Medulla oblongata (tissue), 1 donor: ENCODE results near the gene LEP.
"Not testable (repeated sequence)": the region's sequence is repeated elsewhere in the genome, so short reads cannot be mapped to it uniquely, and the experiment has no call there.

Experiments
- DNase-seq: peaks from one replicate; pipeline ENCODE4 v3.0.0-alpha.2; 2015; ENCODE audit errors: extremely low spot score

The LEP gene

DNA sequence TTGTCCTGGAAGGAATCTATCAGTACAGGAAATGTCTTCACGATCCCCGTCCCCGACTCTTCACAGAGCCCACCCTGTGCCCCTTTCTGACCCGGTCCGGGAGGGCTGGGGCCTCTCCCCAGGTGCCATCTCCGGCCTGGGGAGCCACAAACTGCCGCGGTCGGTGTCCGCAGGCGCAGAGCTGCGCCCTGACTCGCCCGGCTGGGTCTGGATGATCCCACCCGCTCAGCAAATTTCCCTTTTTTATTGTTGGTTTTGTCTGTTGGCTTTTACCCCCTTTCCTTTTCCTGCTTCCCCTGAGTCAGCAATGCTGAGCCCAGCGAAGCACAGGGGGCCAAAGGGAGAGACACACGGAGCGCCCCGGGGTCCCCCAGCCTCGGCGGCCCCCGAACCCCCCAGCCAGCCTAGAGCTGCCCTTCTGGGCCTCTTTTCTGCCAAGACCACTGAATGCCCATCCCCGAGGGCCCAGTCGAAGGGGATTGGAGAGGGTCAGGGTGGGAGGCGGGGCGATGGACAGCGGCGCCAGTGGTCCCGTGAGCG is 30.9 kb downstream of the LEP start:
- no peak for DNase-seq

- no peak for DNase-seq
Measured at GRCh38 chr7:128274246-128274883, 33.3 kb downstream of the LEP start.

GRCh38 chr7:128274884-128275603 is 34.0 kb downstream of the LEP start:
- no peak for DNase-seq

GRCh38 chr7:128275681-128276080 is 34.6 kb downstream of the LEP start:
- DNase-seq: no peak

DNA sequence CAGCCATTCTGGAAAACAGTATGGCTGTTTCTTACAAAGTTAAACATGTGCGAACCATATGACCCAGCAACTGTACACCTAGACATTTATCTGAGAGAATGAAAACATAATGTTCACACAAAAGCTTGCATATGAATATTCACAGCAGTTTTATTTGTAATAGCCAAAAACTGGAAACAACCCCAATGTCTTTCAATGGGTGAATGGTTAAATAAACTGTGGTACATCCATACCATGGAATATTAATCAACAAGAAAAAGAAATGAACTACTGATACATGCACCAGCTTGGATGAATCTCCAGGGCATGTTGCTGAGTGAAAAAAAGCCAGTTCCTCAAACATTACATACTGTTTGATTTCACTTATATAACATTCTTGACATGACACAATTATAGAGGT is 37.3 kb downstream of the LEP start:
- no peak for DNase-seq

DNA sequence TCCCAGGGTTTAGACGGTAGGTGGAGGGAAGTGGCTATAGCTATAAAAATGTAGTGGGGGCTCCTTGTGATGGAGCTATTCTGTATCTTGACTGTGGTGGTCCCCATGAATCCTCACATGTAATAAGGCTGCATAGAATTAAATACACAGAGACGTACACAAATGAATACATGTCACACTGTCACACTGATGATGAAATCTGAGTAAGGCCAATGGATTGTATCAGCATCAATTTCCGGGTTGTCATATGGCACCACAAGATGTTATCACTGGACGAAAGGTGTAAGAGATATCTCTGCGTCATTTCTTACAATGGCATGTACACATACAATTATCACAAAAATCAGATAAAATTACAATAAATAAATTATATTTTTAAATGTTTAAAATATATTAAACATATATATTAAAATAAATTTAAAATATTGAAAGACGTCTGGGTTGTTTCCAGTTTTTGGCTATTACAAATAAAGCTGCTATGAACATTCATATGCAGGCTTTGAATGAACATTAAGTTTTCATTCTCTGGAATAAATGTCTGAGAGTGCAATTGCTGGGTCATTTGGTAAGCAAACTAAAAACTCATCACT is 38.1 kb downstream of the LEP start:
- DNase-seq: no peak

DNA sequence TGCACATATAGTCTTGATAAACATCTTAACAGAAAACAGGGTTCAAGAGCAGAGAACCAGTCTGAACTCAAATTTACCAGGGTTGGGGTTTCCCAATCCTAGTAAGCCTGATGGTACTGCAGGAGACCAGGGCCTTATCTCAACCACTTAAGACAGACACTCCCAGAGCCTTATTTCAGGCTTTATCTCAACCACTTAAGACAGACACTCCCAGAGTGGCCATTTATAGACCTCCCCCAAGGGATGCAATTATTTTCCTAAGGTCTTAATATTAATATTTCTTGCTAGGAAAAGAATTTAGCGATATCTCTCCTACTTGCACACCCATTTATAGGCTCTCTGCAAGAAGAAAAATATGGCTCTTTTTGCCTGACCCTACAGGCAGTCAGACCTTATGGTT is 39.4 kb downstream of the LEP start:
- not testable (repeated sequence) for DNase-seq

- DNase-seq: peak; percentile 19
Measured at GRCh38 chr7:128281605-128282380, 40.7 kb downstream of the LEP start.

DNA sequence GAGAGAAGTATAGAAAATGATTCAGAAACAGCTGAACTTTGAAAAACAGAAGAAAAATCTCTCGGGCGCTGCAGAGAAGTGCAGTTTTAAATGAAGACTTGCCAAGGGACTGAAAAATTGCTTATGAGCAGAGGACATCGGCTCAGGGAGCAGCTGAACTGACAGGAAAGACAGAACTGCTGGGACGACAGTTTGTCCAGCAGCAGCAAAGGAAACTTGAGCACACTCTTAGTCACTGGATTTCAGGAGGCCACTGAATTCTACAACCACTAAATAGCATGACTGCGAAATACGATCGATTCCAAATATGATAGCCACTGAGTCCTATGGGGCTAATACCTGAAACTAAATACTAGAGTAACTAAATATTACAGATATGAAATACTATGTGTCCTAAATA is 43.0 kb downstream of the LEP start:
- no peak for DNase-seq

DNA sequence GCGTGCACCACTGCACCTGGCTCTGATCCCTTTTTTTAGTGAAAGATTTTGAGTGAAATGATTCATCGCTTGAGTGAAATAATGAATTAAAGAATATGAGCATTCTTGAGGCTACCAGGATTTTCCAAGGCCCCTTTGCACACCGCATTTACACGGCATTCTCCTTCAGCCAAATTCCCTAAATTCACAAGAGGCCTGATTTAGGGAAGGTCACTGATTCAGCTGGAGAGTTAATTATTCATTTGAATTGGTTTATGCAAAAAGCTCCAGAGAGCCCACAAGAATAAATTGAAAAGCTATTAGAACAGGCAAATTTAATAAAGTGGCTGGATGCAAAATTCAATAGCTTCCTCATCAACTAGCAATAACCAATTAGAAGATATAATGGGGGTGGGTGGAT is 46.5 kb downstream of the LEP start:
- no peak for DNase-seq

DNA sequence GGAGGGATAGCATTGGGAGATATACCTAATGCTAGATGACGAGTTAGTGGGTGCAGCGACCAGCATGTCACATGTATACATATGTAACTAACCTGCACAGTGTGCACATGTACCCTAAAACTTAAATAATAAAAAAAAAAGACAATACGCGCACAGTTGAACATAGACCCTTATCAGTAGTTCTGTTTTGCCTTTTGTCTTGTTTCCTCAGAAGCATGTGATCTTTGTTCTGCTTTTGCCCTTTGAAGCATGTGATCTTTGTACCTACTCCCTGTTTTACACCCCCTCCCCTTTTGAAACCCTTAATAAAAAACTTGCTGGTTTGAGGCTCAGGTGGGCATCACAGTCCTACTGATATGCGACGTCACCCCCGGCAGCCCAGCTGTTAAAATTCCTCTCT is 56.9 kb downstream of the LEP start:
- not testable (repeated sequence) for DNase-seq

- DNase-seq: no peak
Measured at GRCh38 chr7:128299109-128299607, 58.1 kb downstream of the LEP start.

DNA sequence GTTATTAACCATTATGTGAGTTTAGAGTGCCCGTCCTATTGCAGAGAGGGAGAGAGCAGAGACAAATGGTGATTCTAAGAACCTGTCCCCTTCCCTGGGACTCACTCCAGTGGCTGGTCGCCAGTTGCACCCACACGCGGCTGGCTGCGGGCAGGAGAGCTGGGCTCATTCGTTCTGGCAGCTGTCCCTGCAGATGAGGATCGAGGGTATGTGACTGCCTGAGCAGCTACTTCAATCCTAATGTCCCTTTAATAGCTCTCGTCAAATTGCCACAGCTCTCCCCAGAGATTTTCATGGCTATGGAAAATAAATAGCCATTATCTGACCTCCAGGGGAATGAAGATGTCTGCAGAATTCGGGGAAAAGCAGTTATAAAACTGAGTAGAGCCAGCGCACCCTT is 61.1 kb downstream of the LEP start:
- DNase-seq: no peak

GRCh38 chr7:128303133-128303532 is 62.1 kb downstream of the LEP start:
- DNase-seq: no peak

DNA sequence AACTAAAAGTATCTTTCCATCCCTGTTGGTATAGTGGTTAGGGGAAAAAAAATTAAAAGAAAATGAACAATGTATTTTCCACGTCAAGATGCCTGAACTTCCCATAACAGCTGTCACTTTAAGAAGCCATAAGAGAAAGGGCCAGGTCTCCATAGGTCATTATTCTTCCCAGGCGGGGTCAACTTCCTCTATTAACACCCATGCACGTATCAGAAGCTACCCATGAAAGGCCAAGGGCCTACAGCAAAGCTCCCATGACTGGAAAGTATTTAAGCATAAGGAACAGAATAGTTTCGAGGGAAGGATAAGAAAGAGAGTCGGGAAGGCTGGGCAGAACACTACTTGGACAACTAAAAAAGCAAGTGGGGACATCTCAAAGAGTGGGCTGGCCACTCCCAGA is 62.6 kb downstream of the LEP start:
- no peak for DNase-seq

DNA sequence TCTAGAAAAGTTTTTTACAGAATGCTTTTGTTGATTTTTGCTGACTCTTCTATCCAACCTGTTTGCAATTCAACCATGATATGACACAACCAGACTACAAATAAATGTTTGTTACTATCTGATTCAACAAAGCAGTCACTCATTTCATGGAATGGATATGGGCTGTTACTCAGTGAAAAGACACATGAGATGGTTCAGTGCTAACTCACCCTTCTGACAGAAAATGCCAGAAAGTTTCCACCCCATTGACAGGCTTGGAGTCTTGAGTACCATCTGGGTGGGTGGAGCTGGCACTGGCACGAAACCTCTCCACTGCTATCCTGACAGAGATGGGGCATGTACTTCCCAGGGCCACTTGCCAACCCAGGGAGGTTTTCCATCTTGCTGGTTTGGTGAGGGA is 63.1 kb downstream of the LEP start:
- peak; percentile 59 for DNase-seq

GRCh38 chr7:128307061-128307460 is 66.0 kb downstream of the LEP start:
- DNase-seq: no peak
